Endothelial cell (in vitro differentiated cells): Measurements from ENCODE around the gene SHISA6. TPM values are rescaled to one million over a fixed set of nuclear protein-coding genes. Genes with fewer than 3 reads are reported as not detected.

ENCODE experiments used
- DNase-seq: peaks from one replicate; pipeline ENCODE4 v3.0.0; 2021; ENCODE audit warnings: low spot score
- H3K27ac Mint-ChIP-seq: one replicate; pipeline ENCODE4 v1.8.0; 2021; ENCODE audit warnings: mixed read lengths, inconsistent platforms; ENCODE audit not compliant: unreplicated experiment
- H3K27me3 Mint-ChIP-seq: one replicate; pipeline ENCODE4 v1.8.0; 2021; ENCODE audit warnings: mild to moderate bottlenecking, moderate library complexity, mixed read lengths, inconsistent platforms; ENCODE audit not compliant: unreplicated experiment
- H3K36me3 Mint-ChIP-seq: one replicate; pipeline ENCODE4 v1.8.0; 2021; ENCODE audit warnings: mild to moderate bottlenecking, low read depth, mixed read lengths, inconsistent platforms; ENCODE audit not compliant: unreplicated experiment
- H3K4me1 Mint-ChIP-seq: one replicate; pipeline ENCODE4 v1.8.0; 2021; ENCODE audit warnings: mild to moderate bottlenecking, mixed read lengths, inconsistent platforms; ENCODE audit not compliant: unreplicated experiment
- H3K4me3 Mint-ChIP-seq: one replicate; pipeline ENCODE4 v1.8.0; 2021; ENCODE audit warnings: mild to moderate bottlenecking, mixed read lengths, inconsistent platforms; ENCODE audit not compliant: unreplicated experiment
- H3K9me3 Mint-ChIP-seq: one replicate; pipeline ENCODE4 v1.8.0; 2021; ENCODE audit warnings: mixed read lengths, inconsistent platforms; ENCODE audit not compliant: unreplicated experiment
- total RNA-seq: library from RNA; stranded (reverse); fragmentation: NEBNext Ultra II Directional; extraction: Animal tissue kit (Norgen Biotek cat#: 25700); gene quantifications from one replicate; pipeline ENCODE4 v1.2.1, GENCODE V29; 2021; ENCODE audit not compliant: unreplicated experiment
- TF ChIP-seq, protein P1 (sequence below): fragments of 200-600 bp; sonication (generic); IDR thresholded peaks from one replicate; pipeline ENCODE4 v1.5.0; 2021; ENCODE audit warnings: antibody characterized with exemption; ENCODE audit not compliant: unreplicated experiment

Gene SHISA6
- total RNA-seq, 1 donor from 2014 or later = not detected

DNA sequence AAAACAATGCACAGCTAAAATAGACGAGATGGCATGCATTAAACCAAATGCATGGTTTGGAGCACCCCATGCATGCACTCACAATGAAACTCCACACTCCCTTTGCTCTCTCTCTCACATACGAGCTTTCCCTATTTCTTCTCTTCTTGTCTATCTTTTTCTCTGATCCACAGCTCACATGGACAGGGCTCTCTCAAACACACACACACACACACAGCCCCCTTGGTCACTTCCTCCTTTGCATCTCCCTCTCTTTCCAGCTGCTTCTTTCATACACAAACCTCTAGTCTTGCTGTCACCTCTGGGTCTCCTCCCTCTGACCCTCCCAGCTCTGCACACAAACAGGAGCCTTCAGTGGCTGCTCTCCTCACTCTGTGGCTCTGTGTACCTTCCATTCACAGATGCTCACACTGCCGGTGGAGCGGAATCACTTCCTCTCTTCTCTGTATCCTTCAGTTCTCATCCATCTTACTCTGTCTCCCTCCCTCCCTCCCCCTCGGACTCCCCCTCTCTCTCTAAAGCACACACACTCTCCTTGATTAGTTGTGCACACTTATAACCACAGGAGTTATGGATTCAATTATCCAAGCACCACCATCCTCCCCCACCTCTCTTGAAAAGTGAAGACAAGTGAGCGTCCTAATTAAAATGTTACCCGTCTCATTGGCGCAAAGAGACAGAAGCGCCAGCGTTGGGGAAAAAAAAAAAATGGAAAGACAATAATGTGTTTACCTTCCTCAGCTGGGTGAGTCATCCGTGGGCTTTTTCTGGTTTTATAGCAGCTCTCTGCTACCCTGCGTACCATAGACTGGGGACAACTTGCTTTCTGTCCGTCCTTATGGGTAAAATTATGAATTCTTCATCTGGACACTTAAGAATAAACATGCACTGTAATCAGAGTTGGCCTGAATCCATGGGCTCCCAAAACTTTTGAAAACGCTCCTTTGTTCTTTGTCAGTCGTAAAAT lies 90.8 kb downstream of the SHISA6 start:
- Mint-ChIP-seq H3K27ac (no peak overlapping the region), H3K4me1 (no peaks in the 10 kb centered on the region), H3K36me3 (peaks cover 4% of the 10 kb centered on the region), H3K4me3 (no peak overlapping the region), H3K9me3 (peaks cover 33% of the 10 kb centered on the region), H3K27me3 (peaks cover 2% of the 10 kb centered on the region)
- TF ChIP-seq, protein P1, sequence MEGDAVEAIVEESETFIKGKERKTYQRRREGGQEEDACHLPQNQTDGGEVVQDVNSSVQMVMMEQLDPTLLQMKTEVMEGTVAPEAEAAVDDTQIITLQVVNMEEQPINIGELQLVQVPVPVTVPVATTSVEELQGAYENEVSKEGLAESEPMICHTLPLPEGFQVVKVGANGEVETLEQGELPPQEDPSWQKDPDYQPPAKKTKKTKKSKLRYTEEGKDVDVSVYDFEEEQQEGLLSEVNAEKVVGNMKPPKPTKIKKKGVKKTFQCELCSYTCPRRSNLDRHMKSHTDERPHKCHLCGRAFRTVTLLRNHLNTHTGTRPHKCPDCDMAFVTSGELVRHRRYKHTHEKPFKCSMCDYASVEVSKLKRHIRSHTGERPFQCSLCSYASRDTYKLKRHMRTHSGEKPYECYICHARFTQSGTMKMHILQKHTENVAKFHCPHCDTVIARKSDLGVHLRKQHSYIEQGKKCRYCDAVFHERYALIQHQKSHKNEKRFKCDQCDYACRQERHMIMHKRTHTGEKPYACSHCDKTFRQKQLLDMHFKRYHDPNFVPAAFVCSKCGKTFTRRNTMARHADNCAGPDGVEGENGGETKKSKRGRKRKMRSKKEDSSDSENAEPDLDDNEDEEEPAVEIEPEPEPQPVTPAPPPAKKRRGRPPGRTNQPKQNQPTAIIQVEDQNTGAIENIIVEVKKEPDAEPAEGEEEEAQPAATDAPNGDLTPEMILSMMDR = no peak
- DNase-seq = no peak

DNA sequence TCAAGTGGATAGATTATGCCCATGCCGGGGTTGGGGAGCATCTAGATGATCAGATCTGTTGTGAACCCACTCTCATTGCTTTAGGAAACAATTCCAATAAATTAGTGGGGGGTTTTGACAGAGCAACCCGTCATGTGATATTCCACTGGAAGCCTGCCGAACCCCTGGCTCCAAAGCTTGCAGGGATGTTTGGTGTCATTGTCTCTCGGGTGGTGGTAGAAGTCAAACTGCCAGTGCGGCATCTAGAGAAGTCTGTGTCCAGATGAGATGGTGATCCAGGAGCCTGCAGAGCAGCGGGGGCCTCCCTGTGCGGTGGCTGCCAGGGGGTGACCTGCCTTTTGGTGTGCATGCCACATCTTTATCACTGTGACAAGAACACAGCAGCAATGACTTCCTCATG lies 91.7 kb downstream of the SHISA6 start:
- peaks cover 2% of the 10 kb centered on the region for H3K27me3 Mint-ChIP-seq
- H3K4me1 Mint-ChIP-seq = no peaks in the 10 kb centered on the region
- TF ChIP-seq, protein P1 = no peak
- no peak for DNase-seq
- peaks cover 39% of the 10 kb centered on the region for H3K9me3 Mint-ChIP-seq
- H3K36me3 Mint-ChIP-seq = peaks cover 6% of the 10 kb centered on the region
- H3K27ac Mint-ChIP-seq = no peak overlapping the region
- H3K4me3 Mint-ChIP-seq = no peak overlapping the region

GRCh38 chr17:11334493-11334892 lies 93.5 kb downstream of the SHISA6 start:
- TF ChIP-seq, protein P1 = no peak
- Mint-ChIP-seq H3K4me3 (no peak overlapping the region), H3K4me1 (no peaks in the 10 kb centered on the region), H3K9me3 (peaks cover 47% of the 10 kb centered on the region), H3K27me3 (peaks cover 2% of the 10 kb centered on the region), H3K36me3 (peaks cover 5% of the 10 kb centered on the region), H3K27ac (no peak overlapping the region)
- DNase-seq = no peak

GRCh38 chr17:11336290-11336689 lies 95.3 kb downstream of the SHISA6 start:
- TF ChIP-seq, protein P1 = no peak

DNA sequence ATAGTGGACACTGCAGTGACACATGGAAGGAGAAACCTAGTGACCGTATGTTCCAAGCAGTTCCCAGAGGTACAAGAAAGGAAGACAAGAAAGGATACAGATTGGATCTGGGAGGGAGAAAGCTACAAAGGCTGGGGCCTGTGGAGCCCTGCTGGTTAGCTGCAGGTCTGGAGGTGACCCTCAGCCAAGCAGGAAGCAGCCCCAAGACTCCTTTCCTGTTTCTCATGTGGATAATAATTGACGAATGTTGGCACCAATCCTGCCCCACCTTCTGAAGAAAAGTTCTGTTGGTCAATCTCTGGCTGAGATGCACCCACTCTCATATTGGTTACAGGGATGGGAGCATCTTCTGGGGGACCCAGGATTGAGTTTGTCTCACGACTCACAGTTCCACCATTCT lies 99.8 kb downstream of the SHISA6 start:
- peaks cover 66% of the 10 kb centered on the region for H3K9me3 Mint-ChIP-seq
- no peaks in the 10 kb centered on the region for H3K4me1 Mint-ChIP-seq
- H3K27ac Mint-ChIP-seq = no peak overlapping the region
- H3K4me3 Mint-ChIP-seq = no peak overlapping the region
- peaks cover 8% of the 10 kb centered on the region for H3K36me3 Mint-ChIP-seq
- TF ChIP-seq, protein P1 = no peak
- no peak for DNase-seq
- H3K27me3 Mint-ChIP-seq = peaks cover 3% of the 10 kb centered on the region

More at GRCh38 chr17:11336290-11336689, 95.3 kb downstream of the SHISA6 start:
- DNase-seq = no peak
- Mint-ChIP-seq H3K27me3 (peaks cover 2% of the 10 kb centered on the region), H3K36me3 (peaks cover 8% of the 10 kb centered on the region), H3K27ac (no peak overlapping the region), H3K9me3 (peaks cover 58% of the 10 kb centered on the region), H3K4me3 (no peak overlapping the region), H3K4me1 (no peaks in the 10 kb centered on the region)
